G401.6 (cell line): ENCODE results near the gene MT1M.
"Not testable (repeated sequence)": the region's sequence is repeated elsewhere in the genome, so short reads cannot be mapped to it uniquely, and the experiment has no call there.

Source experiments
- FAIRE-seq: peaks from 2 replicates; lab custom pipeline; 2012; peaks lifted over from hg19 to GRCh38; lab: Jason Lieb, UNC

The MT1M gene

GRCh38 chr16:56632156-56632847 lies at the start of gene MT1M:
Gene MT1M, plus strand, starts transcription at chr16:56632659. Its CDS starts 73 bp downstream, at chr16:56632732.
- no peak for FAIRE-seq

GRCh38 chr16:56582911-56583310 lies 49.5 kb upstream of the MT1M start:
- FAIRE-seq, result not testable (repeated sequence)

- FAIRE-seq, result no peak
Observed at GRCh38 chr16:56583351-56584168, 48.9 kb upstream of the MT1M start.

DNA sequence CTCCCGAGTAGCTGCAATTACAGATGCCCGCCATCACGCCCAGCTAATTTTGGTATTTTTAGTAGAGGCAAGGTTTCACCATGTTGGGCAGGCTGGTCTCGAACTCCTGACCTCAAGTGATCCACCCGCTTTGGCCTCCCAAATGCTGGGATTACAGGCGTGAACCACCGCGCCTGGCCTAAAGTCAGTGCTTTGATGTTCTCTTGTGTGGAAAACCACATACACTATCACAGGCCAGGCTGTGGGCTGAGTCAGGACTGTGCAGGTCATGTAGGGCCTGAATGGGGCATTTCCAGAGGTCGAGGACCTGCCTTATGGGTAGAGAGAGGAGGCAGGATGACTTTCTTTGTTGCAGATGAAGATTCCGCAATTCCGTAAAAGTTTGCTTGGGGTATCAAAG lies 48.2 kb upstream of the MT1M start:
- FAIRE-seq, result no peak

GRCh38 chr16:56588781-56589140 lies 43.7 kb upstream of the MT1M start:
- FAIRE-seq, result no peak

GRCh38 chr16:56589141-56590039 lies 43.1 kb upstream of the MT1M start, which contains the start of gene MT3:
Gene MT3, plus strand, starts transcription at chr16:56589528. Its CDS starts 63 bp downstream, at chr16:56589591.
- FAIRE-seq, result no peak

- FAIRE-seq, result no peak
Observed at GRCh38 chr16:56591377-56592060, 40.9 kb upstream of the MT1M start.

GRCh38 chr16:56593573-56594291 lies 38.7 kb upstream of the MT1M start:
- FAIRE-seq, result no peak

DNA sequence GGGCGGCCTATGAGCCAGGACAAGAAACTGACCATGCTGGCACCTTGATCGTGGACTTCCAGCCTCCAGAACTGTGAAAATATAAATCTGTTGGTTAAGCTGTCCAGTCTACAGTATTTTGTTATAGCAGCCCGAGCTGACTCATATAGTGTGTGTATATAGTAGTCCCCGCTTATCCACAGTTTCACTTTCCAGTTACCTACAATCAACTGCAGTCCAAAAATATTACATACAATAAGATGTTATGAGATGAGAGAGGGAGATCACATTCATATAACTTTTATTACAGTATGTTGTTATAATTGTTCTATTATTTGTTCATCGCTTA lies 38.2 kb upstream of the MT1M start:
- no peak for FAIRE-seq

DNA sequence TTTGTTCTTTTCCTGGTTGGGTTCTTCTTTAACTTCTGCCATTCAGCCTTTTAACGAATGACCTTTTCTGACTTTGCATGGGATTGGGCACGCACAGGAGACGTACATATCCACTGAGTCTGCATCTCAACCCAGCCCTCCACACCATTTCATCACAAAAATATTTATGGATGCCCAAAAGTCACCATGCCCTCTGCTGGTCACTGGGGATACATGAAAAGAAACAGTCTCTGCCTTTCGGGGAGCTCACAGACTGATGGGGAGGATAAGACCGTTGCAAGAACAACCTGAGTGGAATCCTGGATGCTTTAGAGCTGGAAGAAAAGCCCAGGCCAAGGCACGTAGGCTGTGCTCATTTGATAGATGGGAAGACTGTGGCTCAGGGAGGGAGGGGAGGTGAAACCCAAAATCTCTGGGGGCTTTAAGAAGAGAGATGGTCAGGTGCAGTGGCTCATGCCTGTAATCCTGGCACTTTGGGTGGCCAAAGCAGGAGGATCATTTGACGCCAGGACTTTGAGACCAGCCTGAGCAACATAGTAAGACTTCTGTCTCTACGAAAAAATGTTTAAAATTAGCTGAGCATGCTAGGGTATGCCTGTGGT lies 32.0 kb upstream of the MT1M start:
- FAIRE-seq, result no peak

DNA sequence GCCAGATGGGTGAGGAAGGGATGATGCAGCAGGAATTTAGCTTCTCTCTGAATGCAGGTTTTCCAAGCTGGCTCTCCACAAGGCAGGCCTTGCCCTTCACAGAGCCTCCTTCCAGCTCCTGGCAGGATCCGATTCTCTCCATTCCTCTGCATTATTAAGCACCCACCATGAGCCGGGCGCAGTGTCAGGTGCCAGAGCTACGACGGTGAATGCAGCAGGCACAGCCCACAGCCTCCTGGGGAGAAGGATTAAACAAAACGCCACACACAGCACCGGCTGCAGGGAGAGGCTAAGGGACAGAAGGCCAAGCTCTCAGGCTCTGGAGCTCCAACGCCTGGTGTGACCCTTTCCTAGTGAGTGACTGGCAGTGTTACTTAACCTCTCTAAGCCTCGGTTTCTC lies 31.1 kb upstream of the MT1M start:
- no peak for FAIRE-seq

DNA sequence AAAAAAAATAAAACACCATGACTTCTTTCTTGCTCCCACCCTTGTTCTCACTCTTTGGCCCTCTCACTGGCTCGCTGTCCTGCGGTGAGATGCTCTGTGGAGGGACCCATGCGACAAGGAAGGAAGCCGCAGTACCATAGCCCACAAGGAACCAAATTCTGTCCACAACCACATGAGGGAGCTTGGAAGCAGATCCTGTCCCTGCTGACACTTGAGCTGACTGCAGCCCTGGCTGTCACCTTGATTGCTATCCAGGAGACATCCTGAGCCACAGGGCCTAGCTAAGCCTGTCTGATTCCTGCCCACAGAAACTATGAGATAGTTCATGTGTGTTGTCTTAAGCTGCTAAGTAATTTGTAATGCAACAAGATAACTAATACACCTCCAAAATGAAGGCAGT lies 28.9 kb upstream of the MT1M start:
- FAIRE-seq, result no peak

DNA sequence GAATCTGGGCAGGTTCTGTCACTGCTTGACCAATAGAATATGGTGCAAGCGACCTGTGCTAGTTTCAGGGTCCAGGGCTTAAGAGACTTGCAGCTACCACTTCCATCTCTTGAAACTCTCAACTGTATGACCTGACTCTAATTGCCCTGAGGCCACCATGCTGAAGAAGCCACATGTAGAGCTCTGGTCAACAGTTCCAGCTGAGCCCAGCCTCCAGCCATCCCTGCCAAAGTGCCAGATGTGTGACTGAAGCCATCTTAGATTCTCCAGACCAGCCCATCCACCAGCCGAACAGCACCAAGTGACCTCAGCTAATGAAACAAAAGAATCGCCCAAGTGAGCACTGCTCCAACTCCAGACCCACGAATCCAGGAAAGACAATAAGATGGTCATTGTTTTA lies 27.5 kb upstream of the MT1M start:
- no peak for FAIRE-seq

DNA sequence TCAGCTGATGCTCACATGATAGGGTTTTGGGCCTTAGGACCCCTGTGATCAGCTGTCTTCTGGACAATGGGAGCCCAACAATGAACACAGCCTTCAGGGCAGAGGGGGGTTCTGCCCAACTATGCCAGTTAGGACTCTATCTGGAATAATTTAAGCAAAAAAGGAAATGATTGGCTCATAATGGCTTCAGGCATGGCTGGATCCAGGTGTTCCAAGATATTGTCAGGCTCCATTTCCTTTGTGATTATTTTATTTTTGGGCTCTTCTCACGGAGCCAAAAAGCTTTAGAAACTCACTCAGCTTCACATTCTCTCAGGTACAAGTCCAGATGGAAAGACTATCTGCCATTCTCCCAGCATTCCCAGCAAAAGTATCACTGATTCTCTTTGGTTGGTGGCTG lies 27.0 kb upstream of the MT1M start:
- no peak for FAIRE-seq

GRCh38 chr16:56606071-56606475 lies 26.4 kb upstream of the MT1M start:
- FAIRE-seq, result no peak

- FAIRE-seq, result no peak
Observed at GRCh38 chr16:56606476-56607108, 25.9 kb upstream of the MT1M start.

DNA sequence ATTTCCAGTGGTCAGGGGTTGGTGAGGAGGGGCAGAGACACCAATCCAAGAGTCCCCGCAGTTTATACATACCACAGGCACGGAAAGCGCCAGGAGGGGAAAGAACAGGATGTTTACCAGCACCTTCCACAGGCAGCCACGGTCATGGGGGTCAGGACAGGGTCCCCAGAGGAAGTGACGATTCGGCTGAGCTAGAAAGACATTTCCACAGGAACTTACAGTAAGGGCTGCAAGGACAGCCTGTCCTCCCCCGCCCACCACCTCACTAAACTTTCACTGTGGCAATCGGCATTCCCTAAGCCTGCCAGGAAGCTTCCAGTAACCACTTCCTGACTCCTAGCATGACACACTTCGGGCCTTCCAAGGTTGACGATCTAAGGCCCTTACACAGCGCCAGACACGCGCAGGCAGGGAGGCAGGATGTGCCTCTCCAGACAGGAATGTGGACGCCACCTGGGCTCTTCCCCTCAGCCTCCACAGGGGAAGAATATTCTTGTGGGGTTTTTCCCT lies 25.3 kb upstream of the MT1M start:
- FAIRE-seq, result no peak

DNA sequence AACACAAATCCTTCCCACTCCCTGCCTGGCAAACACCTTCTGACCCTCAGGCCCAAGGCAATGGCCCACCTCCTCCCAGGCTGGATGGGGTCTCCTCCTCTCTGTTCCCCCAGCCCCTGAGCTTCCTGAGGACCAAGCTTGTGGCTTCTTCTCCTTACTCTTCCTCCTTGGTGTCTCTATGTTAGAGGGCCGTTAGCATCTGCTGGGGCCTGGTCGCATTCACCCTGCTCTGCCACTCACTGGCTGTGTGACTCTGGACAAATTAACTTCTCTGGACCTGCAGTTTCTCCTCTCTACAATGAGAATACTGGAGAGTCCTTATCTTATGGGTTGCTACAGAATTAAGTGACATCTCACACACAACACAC lies 24.8 kb upstream of the MT1M start:
- no peak for FAIRE-seq

DNA sequence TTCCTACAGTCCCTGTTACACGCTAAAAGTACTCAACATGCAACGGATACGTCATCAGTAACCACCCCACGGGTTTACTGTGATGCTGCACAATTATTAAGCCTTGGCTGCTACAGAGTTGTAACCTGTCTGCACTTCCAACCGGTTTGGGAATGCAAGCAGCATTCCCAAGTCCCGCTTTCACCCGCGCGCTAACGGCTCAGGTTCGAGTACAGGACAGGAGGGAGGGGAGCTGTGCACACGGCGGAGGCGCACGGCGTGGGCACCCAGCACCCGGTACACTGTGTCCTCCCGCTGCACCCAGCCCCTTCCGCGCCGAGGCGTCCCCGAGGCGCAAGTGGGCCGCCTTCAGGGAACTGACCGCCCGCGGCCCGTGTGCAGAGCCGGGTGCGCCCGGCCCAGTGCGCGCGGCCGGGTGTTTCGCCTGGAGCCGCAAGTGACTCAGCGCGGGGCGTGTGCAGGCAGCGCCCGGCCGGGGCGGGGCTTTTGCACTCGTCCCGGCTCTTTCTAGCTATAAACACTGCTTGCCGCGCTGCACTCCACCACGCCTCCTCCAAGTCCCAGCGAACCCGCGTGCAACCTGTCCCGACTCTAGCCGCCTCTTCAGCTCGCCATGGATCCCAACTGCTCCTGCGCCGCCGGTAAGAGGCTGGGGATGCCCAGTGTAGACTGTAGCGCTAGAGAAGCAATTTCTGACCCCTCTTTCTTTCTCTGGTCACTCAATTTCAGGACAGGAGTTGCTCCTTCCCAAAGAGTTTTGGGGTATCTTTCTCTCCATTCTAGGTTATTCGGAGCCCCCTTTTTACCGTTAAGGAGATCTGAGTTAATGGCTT lies 24.2 kb upstream of the MT1M start, which contains the start of gene MT2A:
MT2A (plus strand) TSS at position 542 of the 833 bp plus-strand sequence; CDS start at position 614, 72 bp downstream.
- no peak for FAIRE-seq
